ENCODE data around the gene TNFSF12. TPM values are rescaled to one million over a fixed set of nuclear protein-coding genes. Genes with fewer than 3 reads are reported as not detected.

The TNFSF12 gene
- total RNA-seq, 1 donor from 2014 or later: 60.6 TPM

GRCh38 chr17:7559320-7560171 is 10.7 kb downstream of the TNFSF12 start:
- intact Hi-C loops (cut with DNase I): loop anchor here (5.0 to 10.0 kb wide), 4 partner anchors 42 to 305 kb away; partner anchors contain the start of genes CTDNEP1, ELP5, FGF11 and KCTD11
- no peak for TF ChIP-seq POLR2AphosphoS5 (IDR thresholded peaks at IDR 0.05; ENCODE audit: insufficient read depth in 1 of 2, low read depth in 1 of 2)
- no peak for TF ChIP-seq CTCF (IDR thresholded peaks at IDR 0.05)
- no peak for TF ChIP-seq POLR2A (IDR thresholded peaks at IDR 0.05)
- no peaks in the 10 kb centered on the region for H3K9me3 ChIP-seq
- no peaks in the 10 kb centered on the region for H3K27me3 ChIP-seq
- DNase-seq (ENCODE audit: extremely low spot score in 2 of 2): peak in 1 of 2 donors; percentile 83
- H3K4me1 ChIP-seq: peaks cover 69% of the 10 kb centered on the region
- peaks cover 0 to 13% of the 10 kb centered on the region in 2 donors for H3K36me3 ChIP-seq
- H3K27ac ChIP-seq: peak overlapping the region; percentile 88
- peak overlapping the region; percentile 70 to 82 for H3K4me3 ChIP-seq

GRCh38 chr17:7560172-7561027 is 11.5 kb downstream of the TNFSF12 start:
- no peaks in the 10 kb centered on the region for H3K27me3 ChIP-seq
- H3K4me1 ChIP-seq: peaks cover 70% of the 10 kb centered on the region
- peak overlapping the region; percentile 88 for H3K27ac ChIP-seq
- peaks cover 0 to 22% of the 10 kb centered on the region in 2 donors for H3K36me3 ChIP-seq
- intact Hi-C loops (cut with DNase I): loop anchor here (5.0 to 10.0 kb wide), 3 partner anchors 43 to 306 kb away; partner anchors contain the start of genes CTDNEP1, ELP5, KCTD11 and TMEM95
- TF ChIP-seq POLR2A (IDR thresholded peaks at IDR 0.05) (no peak), CTCF (IDR thresholded peaks at IDR 0.05) (peak in 1 of 3 experiments; percentile 46)
- peak in 1 of 2 donors; percentile 88 for DNase-seq (ENCODE audit: extremely low spot score in 2 of 2)
- H3K9me3 ChIP-seq: no peaks in the 10 kb centered on the region
- H3K4me3 ChIP-seq: peak overlapping the region; percentile 70 to 82

GRCh38 chr17:7561028-7561575 is 12.2 kb downstream of the TNFSF12 start:
- peaks cover 70% of the 10 kb centered on the region for H3K4me1 ChIP-seq
- no peaks in the 10 kb centered on the region for H3K9me3 ChIP-seq
- H3K27me3 ChIP-seq: no peaks in the 10 kb centered on the region
- intact Hi-C loops (cut with DNase I): loop anchor here (5.0 to 10.0 kb wide), 3 partner anchors 44 to 306 kb away; partner anchors contain the start of genes CTDNEP1, ELP5, KCTD11 and TMEM95
- H3K27ac ChIP-seq: peak overlapping the region; percentile 88
- H3K36me3 ChIP-seq: peaks cover 0 to 29% of the 10 kb centered on the region in 2 donors
- peak in 1 of 2 donors; percentile 92 for DNase-seq (ENCODE audit: extremely low spot score in 2 of 2)
- peak overlapping the region; percentile 70 to 82 for H3K4me3 ChIP-seq
- peak in 1 of 2 donors; percentile 68 for TF ChIP-seq POLR2AphosphoS5 (IDR thresholded peaks at IDR 0.05; ENCODE audit: insufficient read depth in 1 of 2, low read depth in 1 of 2)
- TF ChIP-seq CTCF (IDR thresholded peaks at IDR 0.05): peak; percentile 64 to 90 (median 89)
- TF ChIP-seq POLR2A (IDR thresholded peaks at IDR 0.05): no peak

- DNase-seq (ENCODE audit: extremely low spot score in 2 of 2): peak in 1 of 2 donors; percentile 86
Observed at GRCh38 chr17:7561589-7562207, 12.8 kb downstream of the TNFSF12 start, which contains the start of gene SENP3. Gene SENP3, plus strand, starts transcription at chr17:7561919. Its CDS starts 1,158 bp downstream, at chr17:7563077.

More at GRCh38 chr17:7561589-7562207, 12.8 kb downstream of the TNFSF12 start, which contains the start of gene SENP3:
- H3K27ac ChIP-seq: peak within 1 kb of the TSS; percentile 88
- TF ChIP-seq POLR2A (IDR thresholded peaks at IDR 0.05): peak in 1 of 2 donors; percentile 40
- TF ChIP-seq POLR2AphosphoS5 (IDR thresholded peaks at IDR 0.05; ENCODE audit: insufficient read depth in 1 of 2, low read depth in 1 of 2): peak; percentile 52 to 79
- TF ChIP-seq CTCF (IDR thresholded peaks at IDR 0.05): no peak
- peaks cover 70% of the 10 kb centered on the region for H3K4me1 ChIP-seq
- H3K4me3 ChIP-seq: peak within 1 kb of the TSS; percentile 70 to 82
- H3K36me3 ChIP-seq: peaks cover 0 to 35% of the 10 kb centered on the region in 2 donors
- intact Hi-C loops (cut with DNase I): loop anchor here (5.0 to 10.0 kb wide), 3 partner anchors 44 to 307 kb away; partner anchors contain the start of genes CTDNEP1, ELP5, KCTD11 and TMEM95
- no peaks in the 10 kb centered on the region for H3K27me3 ChIP-seq
- H3K9me3 ChIP-seq: no peaks in the 10 kb centered on the region
